Vagina (tissue), 2 donors: ENCODE measurements around the gene GSTA4.

Source experiments
- POLR2A ChIP-seq, 2 donors: fragments of 450-650 bp; IDR thresholded peaks; one replicate each; pipeline ENCODE4 v1.6.1; 2017; ENCODE audit warnings: antibody characterized with exemption in 2 of 2, mild to moderate bottlenecking in 2 of 2, moderate library complexity in 2 of 2
- TF ChIP-seq, protein P1 (sequence below), 3 experiments: fragments of 450-650 bp in 2 of 3; fragments of 200-600 bp in 1 of 3; sonication (generic) in 1 of 3; IDR thresholded peaks; one replicate each; pipeline ENCODE4 v1.5.1; 2017 to 2019; ENCODE audit warnings: antibody characterized with exemption in 3 of 3, mild to moderate bottlenecking in 2 of 3, moderate library complexity in 2 of 3

- no peak for TF ChIP-seq POLR2A (IDR thresholded peaks at IDR 0.05)
- TF ChIP-seq, protein P1, sequence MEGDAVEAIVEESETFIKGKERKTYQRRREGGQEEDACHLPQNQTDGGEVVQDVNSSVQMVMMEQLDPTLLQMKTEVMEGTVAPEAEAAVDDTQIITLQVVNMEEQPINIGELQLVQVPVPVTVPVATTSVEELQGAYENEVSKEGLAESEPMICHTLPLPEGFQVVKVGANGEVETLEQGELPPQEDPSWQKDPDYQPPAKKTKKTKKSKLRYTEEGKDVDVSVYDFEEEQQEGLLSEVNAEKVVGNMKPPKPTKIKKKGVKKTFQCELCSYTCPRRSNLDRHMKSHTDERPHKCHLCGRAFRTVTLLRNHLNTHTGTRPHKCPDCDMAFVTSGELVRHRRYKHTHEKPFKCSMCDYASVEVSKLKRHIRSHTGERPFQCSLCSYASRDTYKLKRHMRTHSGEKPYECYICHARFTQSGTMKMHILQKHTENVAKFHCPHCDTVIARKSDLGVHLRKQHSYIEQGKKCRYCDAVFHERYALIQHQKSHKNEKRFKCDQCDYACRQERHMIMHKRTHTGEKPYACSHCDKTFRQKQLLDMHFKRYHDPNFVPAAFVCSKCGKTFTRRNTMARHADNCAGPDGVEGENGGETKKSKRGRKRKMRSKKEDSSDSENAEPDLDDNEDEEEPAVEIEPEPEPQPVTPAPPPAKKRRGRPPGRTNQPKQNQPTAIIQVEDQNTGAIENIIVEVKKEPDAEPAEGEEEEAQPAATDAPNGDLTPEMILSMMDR (IDR thresholded peaks at IDR 0.05): no peak
Measured at GRCh38 chr6:53044071-53044470, 49.0 kb upstream of the GSTA4 start.
